Ecto neural progenitor cell (in vitro differentiated cells): Measurements from ENCODE around the gene PPP1R12A.

Experiments
- DNase-seq: peaks from one replicate; pipeline ENCODE4 v3.0.0-alpha.2; 2018; ENCODE audit warnings: low spot score

PPP1R12A gene

GRCh38 chr12:79766705-79767464, 168.0 kb downstream of the PPP1R12A start:
- no peak for DNase-seq

- DNase-seq, result no peak
Observed at GRCh38 chr12:79765157-79765556, 169.7 kb downstream of the PPP1R12A start.

- DNase-seq, result no peak
Observed at GRCh38 chr12:79764641-79765040, 170.3 kb downstream of the PPP1R12A start.

- DNase-seq, result no peak
Observed at GRCh38 chr12:79763766-79764452, 171.0 kb downstream of the PPP1R12A start.

DNA sequence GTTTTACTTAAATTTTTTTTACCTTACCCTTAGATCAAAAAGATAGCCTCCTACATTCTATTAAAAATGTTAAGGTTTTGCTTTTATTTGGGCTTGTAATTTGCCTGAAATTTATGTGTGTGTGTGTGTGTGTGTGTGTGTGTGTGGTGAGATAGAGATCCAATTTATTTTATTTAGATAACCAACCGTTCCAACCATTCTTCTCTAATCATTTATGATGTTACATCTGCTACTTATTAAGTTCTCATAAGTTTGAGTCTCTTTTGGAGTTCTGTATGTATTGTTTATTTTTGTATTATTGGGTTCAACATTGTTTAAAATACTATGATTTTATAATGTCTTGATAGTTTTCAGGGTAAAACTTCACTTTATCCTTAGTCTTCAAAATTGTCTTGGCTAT, 173.6 kb downstream of the PPP1R12A start:
- no peak for DNase-seq

DNA sequence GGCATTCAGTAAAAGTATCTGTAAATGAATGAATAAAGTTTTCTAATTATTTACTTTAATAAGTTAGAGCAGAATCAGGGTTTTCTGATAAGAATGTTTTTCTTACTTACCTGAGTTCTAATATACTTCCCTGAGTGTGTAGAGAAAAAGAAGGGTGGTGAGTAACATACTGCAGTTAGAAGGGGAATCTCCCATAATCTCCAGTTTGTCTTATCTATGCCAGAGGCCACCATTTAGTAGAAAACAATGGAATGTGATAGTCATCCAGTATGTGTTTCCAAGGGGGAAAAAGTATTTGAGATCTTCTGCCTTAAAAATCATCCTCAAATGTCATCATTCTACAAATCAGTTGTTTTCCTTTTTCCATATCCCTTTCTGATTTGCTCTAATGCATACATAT, 187.6 kb downstream of the PPP1R12A start:
- no peak for DNase-seq

- DNase-seq, result no peak
Observed at GRCh38 chr12:79737875-79738718, 196.8 kb downstream of the PPP1R12A start.

DNA sequence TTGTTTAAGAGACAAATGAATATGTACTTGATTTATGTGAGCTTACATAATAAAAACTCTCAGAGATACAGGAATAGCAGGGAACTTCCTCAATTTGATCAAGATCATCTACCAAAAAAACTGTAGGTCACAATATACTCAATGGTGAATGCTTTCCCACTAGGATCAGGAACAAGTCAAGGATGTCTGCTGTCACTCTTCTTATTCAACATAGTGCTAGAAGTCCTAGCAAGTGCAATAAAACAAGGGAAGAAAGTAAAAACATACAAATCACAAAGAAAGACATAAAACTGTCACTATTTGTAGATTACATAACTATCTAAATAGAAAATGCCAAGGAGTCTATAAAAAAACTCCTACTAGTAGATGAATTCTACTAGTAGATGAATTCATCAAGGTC, 202.3 kb downstream of the PPP1R12A start:
- DNase-seq, result no peak

GRCh38 chr12:79725987-79726386, 208.9 kb downstream of the PPP1R12A start:
- DNase-seq, result no peak
